Neural cell (in vitro differentiated cells): Measurements from ENCODE around the gene BICD1.

Experiments used
- CTCF ChIP-seq: fragments of 450-650 bp; IDR thresholded peaks from 2 replicates; pipeline ENCODE4 v1.5.1; 2014; ENCODE audit warnings: antibody characterized with exemption, mild to moderate bottlenecking, moderate library complexity; ENCODE audit not compliant: poor library complexity, severe bottlenecking
- POLR2AphosphoS5 ChIP-seq: IDR thresholded peaks from 2 replicates; pipeline ENCODE4 v1.6.1; 2012
- RAD21 ChIP-seq: fragments of 450-650 bp; conservative IDR thresholded peaks from 2 replicates; pipeline ENCODE4 v1.6.1; 2014; ENCODE audit warnings: antibody characterized with exemption, mild to moderate bottlenecking, moderate library complexity
- TF ChIP-seq, protein P1 (sequence below): IDR thresholded peaks from 2 replicates; pipeline ENCODE4 v1.6.1; 2012; ENCODE audit warnings: borderline replicate concordance

- no peak for TF ChIP-seq CTCF
- TF ChIP-seq POLR2AphosphoS5: no peak
- TF ChIP-seq RAD21: no peak
- TF ChIP-seq, protein P1, sequence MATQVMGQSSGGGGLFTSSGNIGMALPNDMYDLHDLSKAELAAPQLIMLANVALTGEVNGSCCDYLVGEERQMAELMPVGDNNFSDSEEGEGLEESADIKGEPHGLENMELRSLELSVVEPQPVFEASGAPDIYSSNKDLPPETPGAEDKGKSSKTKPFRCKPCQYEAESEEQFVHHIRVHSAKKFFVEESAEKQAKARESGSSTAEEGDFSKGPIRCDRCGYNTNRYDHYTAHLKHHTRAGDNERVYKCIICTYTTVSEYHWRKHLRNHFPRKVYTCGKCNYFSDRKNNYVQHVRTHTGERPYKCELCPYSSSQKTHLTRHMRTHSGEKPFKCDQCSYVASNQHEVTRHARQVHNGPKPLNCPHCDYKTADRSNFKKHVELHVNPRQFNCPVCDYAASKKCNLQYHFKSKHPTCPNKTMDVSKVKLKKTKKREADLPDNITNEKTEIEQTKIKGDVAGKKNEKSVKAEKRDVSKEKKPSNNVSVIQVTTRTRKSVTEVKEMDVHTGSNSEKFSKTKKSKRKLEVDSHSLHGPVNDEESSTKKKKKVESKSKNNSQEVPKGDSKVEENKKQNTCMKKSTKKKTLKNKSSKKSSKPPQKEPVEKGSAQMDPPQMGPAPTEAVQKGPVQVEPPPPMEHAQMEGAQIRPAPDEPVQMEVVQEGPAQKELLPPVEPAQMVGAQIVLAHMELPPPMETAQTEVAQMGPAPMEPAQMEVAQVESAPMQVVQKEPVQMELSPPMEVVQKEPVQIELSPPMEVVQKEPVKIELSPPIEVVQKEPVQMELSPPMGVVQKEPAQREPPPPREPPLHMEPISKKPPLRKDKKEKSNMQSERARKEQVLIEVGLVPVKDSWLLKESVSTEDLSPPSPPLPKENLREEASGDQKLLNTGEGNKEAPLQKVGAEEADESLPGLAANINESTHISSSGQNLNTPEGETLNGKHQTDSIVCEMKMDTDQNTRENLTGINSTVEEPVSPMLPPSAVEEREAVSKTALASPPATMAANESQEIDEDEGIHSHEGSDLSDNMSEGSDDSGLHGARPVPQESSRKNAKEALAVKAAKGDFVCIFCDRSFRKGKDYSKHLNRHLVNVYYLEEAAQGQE: no peak
Observed at GRCh38 chr12:32226768-32227167, 120.1 kb downstream of the BICD1 start.
